GM12878 (cell line): ENCODE results near the gene PDE11A. TPM values are rescaled to one million over a fixed set of nuclear protein-coding genes. Genes with fewer than 3 reads are reported as not detected.

Source experiments
- ATAC-seq: fragments of 200-7000 bp; cut with Tn5 transposase; 3 replicates; pipeline ENCODE4 v1.9.1; 2020; ENCODE audit warnings: mild to moderate bottlenecking, moderate library complexity
- BruUV-seq: library from RNA; stranded (reverse); fragments of 400-500 nt; replicated peaks from 2 replicates; lab custom pipeline; 2021; lab: Mats Ljungman, UMichigan
- CTCF ChIA-PET: fragments of 300-600 bp; sonication (Branson Sonifier 250); formaldehyde crosslinking; extraction: SDS; loops from one replicate; lab custom pipeline; 2021; ENCODE audit warnings: inconsistent platforms; lab: Yijun Ruan, JAX
- POLR2A ChIA-PET: fragments of 350-600 bp; formaldehyde crosslinking; extraction: SDS; loops from one replicate; lab custom pipeline; 2021; ENCODE audit warnings: inconsistent platforms; lab: Charles Lee
- RAD21 ChIA-PET: fragments of 300-600 bp; sonication (Branson Sonifier 250); formaldehyde crosslinking; loops from one replicate; lab custom pipeline; 2023; ENCODE audit warnings: antibody characterized with exemption; ENCODE audit not compliant: unreplicated experiment; lab: Charles Lee
- SMC1A ChIA-PET: fragments of 300-600 bp; sonication (Branson Sonifier 250); formaldehyde crosslinking; loops from one replicate; lab custom pipeline; 2023; ENCODE audit not compliant: unreplicated experiment, uncharacterized antibody; lab: Charles Lee
- DNase-seq: peaks from one replicate; pipeline ENCODE4 v3.0.0-alpha.2; 2011; ENCODE audit warnings: low read depth, low spot score
- FAIRE-seq: peaks from 3 replicates; lab custom pipeline; 2011; peaks lifted over from hg19 to GRCh38; lab: Jason Lieb, UNC
- H2AFZ ChIP-seq: 2 replicates; pipeline ENCODE4 v1.6.0; 2011; ENCODE audit warnings: low read depth, low read length, control low read depth; ENCODE audit not compliant: control insufficient read depth
- H3K27ac ChIP-seq: 2 replicates; pipeline ENCODE4 v1.5.1; 2011; ENCODE audit warnings: control low read depth; ENCODE audit not compliant: control insufficient read depth, insufficient read depth
- H3K27me3 ChIP-seq, 2 experiments: replicated peaks in 1 of 2; 2 replicates each; pipeline versions ENCODE4 v1.6.0 to v1.6.1; 2011; ENCODE audit warnings: low read length in 1 of 2; ENCODE audit not compliant: control insufficient read depth in 2 of 2, insufficient read depth in 2 of 2
- H3K36me3 ChIP-seq, 2 experiments: 2 replicates each; pipeline ENCODE4 v1.5.1; 2011; ENCODE audit warnings: low read length in 1 of 2; ENCODE audit not compliant: control insufficient read depth in 2 of 2, insufficient read depth in 2 of 2
- H3K4me1 ChIP-seq: 2 replicates; pipeline ENCODE4 v1.6.1; 2011; ENCODE audit warnings: mild to moderate bottlenecking, low read length, moderate library complexity, mixed read lengths; ENCODE audit not compliant: control insufficient read depth, insufficient read depth
- H3K4me2 ChIP-seq: 2 replicates; pipeline ENCODE4 v1.6.0; 2011; ENCODE audit warnings: control low read depth; ENCODE audit not compliant: control insufficient read depth, insufficient read depth
- H3K4me3 ChIP-seq: fragments of 200-600 bp; sonication (generic); 2 replicates; pipeline ENCODE4 v1.5.1; 2016
- H3K79me2 ChIP-seq: 2 replicates; pipeline ENCODE4 v1.6.0; 2011; ENCODE audit warnings: low read length; ENCODE audit not compliant: control insufficient read depth, insufficient read depth
- H3K9ac ChIP-seq: 2 replicates; pipeline ENCODE4 v1.8.0; 2011; ENCODE audit warnings: low read length, control low read depth, mixed read lengths; ENCODE audit not compliant: control insufficient read depth, insufficient read depth
- H3K9me3 ChIP-seq: replicated peaks from 3 replicates; pipeline ENCODE4 v1.5.1; 2011; ENCODE audit warnings: mild to moderate bottlenecking, low read length; ENCODE audit not compliant: control insufficient read depth, insufficient read depth
- H4K20me1 ChIP-seq: 2 replicates; pipeline ENCODE4 v1.6.0; 2011; ENCODE audit not compliant: control insufficient read depth, insufficient read depth
- ATF3 ChIP-seq: IDR thresholded peaks from 2 replicates; pipeline ENCODE4 v1.6.1; 2011; ENCODE audit warnings: low read depth, mild to moderate bottlenecking, low read length, moderate library complexity, borderline replicate concordance; ENCODE audit errors: extremely low read depth
- CREM ChIP-seq: IDR thresholded peaks from 2 replicates; pipeline ENCODE4 v1.6.1; 2014; ENCODE audit warnings: antibody characterized with exemption, low read depth
- E2F4 ChIP-seq: IDR thresholded peaks from 2 replicates; pipeline ENCODE4 v1.6.1; 2012; ENCODE audit warnings: low read depth, low read length, improper control_type of control experiment
- ESRRA ChIP-seq: IDR thresholded peaks from 2 replicates; pipeline ENCODE4 v1.6.1; 2012; ENCODE audit warnings: mild to moderate bottlenecking, low read length, improper control_type of control experiment
- IKZF1 ChIP-seq: fragments of 450-650 bp; conservative IDR thresholded peaks from 2 replicates; pipeline ENCODE4 v1.6.1; 2017; ENCODE audit warnings: antibody characterized with exemption, mild to moderate bottlenecking
- IRF3 ChIP-seq: fragments of 450-650 bp; IDR thresholded peaks from 2 replicates; pipeline ENCODE4 v1.6.1; 2014; ENCODE audit warnings: mild to moderate bottlenecking
- MEF2B ChIP-seq: fragments of 450-650 bp; IDR thresholded peaks from 2 replicates; pipeline ENCODE4 v1.6.1; 2018; ENCODE audit warnings: mild to moderate bottlenecking, moderate library complexity; ENCODE audit not compliant: partially characterized antibody, poor library complexity, severe bottlenecking
- NKRF ChIP-seq: fragments of 450-650 bp; conservative IDR thresholded peaks from 2 replicates; pipeline ENCODE4 v1.6.1; 2017; ENCODE audit warnings: mild to moderate bottlenecking, moderate library complexity
- POLR2AphosphoS2 ChIP-seq: IDR thresholded peaks from 2 replicates; pipeline ENCODE4 v1.6.1; 2011; ENCODE audit warnings: low read depth, mild to moderate bottlenecking, low read length, improper control_type of control experiment, moderate library complexity
- RFX5 ChIP-seq: IDR thresholded peaks from 2 replicates; pipeline ENCODE4 v1.6.1; 2011; ENCODE audit warnings: low read depth, low read length, improper control_type of control experiment
- STAT1 ChIP-seq: fragments of 450-650 bp; conservative IDR thresholded peaks from 2 replicates; pipeline ENCODE4 v1.6.1; 2014; ENCODE audit warnings: antibody characterized with exemption, mild to moderate bottlenecking
- TCF7 ChIP-seq: IDR thresholded peaks from 2 replicates; pipeline ENCODE4 v1.6.1; 2014; ENCODE audit warnings: antibody characterized with exemption, borderline replicate concordance
- WGBS: methylation state at CpG from one replicate; pipeline ENCODE4 v1.1.6; 2016; ENCODE audit warnings: low lambda C conversion rate; ENCODE audit not compliant: insufficient replicate concordance, insufficient coverage; ENCODE audit errors: missing lambda C conversion rate; 5-methylcytosine and 5-hydroxymethylcytosine counted together
- in situ Hi-C: fragments of 300-500 bp; cut with MboI; formaldehyde crosslinking; loops from 9 replicates; pipeline ENCODE4 v1.14.3; 2018; ENCODE audit warnings: mixed read lengths
- intact Hi-C: fragments of 100-400 bp; cut with micrococcal nuclease; formaldehyde crosslinking; loops from one replicate; pipeline ENCODE4 v1.14.2; 2022; ENCODE audit not compliant: unreplicated experiment
- polyA plus RNA-seq, 11 experiments: library from polyadenylated mRNA; depleted of rRNA in 4 of 11; unstranded in 6 of 11; stranded (reverse) in 5 of 11; fragments of >200 nt; fragmentation: Nextera tagmentation in 4 of 11; fragmentation: Illumina TruSeq in 1 of 11; extraction: Ambion mirVana in 4 of 11; extraction: Trizol in 1 of 11; gene quantifications; 1 replicate in 1 of 11; 2 replicates in 10 of 11; pipeline versions ENCODE4 v1.2.1 to v1.2.3, GENCODE V29; 2011 to 2016; ENCODE audit warnings: inconsistent platforms in 2 of 11, missing spikeins in 2 of 11, low read depth in 1 of 11
- total RNA-seq, 4 experiments: library from RNA; depleted of rRNA in 3 of 4; stranded (reverse); fragments of >200 nt in 3 of 4; fragmentation: Illumina TruSeq in 1 of 4; extraction: Trizol in 1 of 4; gene quantifications; 2 replicates each; pipeline versions ENCODE4 v1.2.1 to v1.2.3, GENCODE V29; 2013 to 2021

PDE11A gene
- total and polyA plus RNA-seq, 10 of the 15 experiments (the other 5 are each of a cell fraction or from before 2014, with no cell fraction given), result 0.01 to 0.17 (median 0.06) TPM; not detected in 5

- Histone ChIP-seq H3K27ac (no peak overlapping the region), H3K79me2 (no peaks in the 10 kb centered on the region), H3K9ac (no peak overlapping the region), H3K9me3 (no peaks in the 10 kb centered on the region), H3K4me3 (no peak overlapping the region), H3K27me3 (no peaks in the 10 kb centered on the region), H3K36me3 (no peaks in the 10 kb centered on the region), H2AFZ (no peak overlapping the region), H4K20me1 (no peaks in the 10 kb centered on the region), H3K4me1 (no peaks in the 10 kb centered on the region), H3K4me2 (no peak overlapping the region)
- intact Hi-C loops, result no loop called here
- BruUV-seq, result no TSS peak
- in situ Hi-C loops, result no loop called here
- SMC1A ChIA-PET, result no interaction called here
- RAD21 ChIA-PET, result no interaction called here
- DNase-seq, result no peak
- POLR2A ChIA-PET, result no interaction called here
- no peak for TF ChIP-seq CREM
- TF ChIP-seq NKRF, result no peak
- no peak for TF ChIP-seq MEF2B
- TF ChIP-seq IKZF1, result no peak
- TF ChIP-seq TCF7, result no peak
- no peak for TF ChIP-seq IRF3
- no peak for TF ChIP-seq RFX5
- TF ChIP-seq ESRRA, result no peak
- TF ChIP-seq ATF3, result no peak
- no peak for TF ChIP-seq E2F4
- TF ChIP-seq POLR2AphosphoS2, result no peak
- TF ChIP-seq STAT1, result no peak
- no peak for FAIRE-seq
- WGBS, result 72% methylated on average over 4 of the region's 4 CpGs
- no peak for ATAC-seq
- CTCF ChIA-PET, result no interaction called here
Observed at GRCh38 chr2:178025551-178026185, 46.9 kb downstream of the PDE11A start.
